Kidney (tissue), 14 donors: ENCODE measurements around the gene CD248. TPM values are rescaled to one million over a fixed set of nuclear protein-coding genes. Genes with fewer than 3 reads are reported as not detected.

Experiments
- DNase-seq, 5 donors: peaks; one replicate each; pipeline ENCODE4 v3.0.0-alpha.2; 2013 to 2020
- FAIRE-seq: peaks from 2 replicates; lab custom pipeline; 2012; peaks lifted over from hg19 to GRCh38; lab: Jason Lieb, UNC
- H3K27ac ChIP-seq, 2 donors: one replicate each; pipeline ENCODE4 v1.7.0; 2013; ENCODE audit warnings: low read depth in 2 of 2, low read length in 2 of 2, inconsistent platforms in 1 of 2
- H3K27me3 ChIP-seq: one replicate; pipeline ENCODE4 v1.7.1; 2013; ENCODE audit warnings: low read length, inconsistent platforms; ENCODE audit not compliant: control insufficient read depth, insufficient read depth
- H3K36me3 ChIP-seq, 3 donors: one replicate each; pipeline versions ENCODE4 v1.7.0 to v1.7.1; 2013; ENCODE audit warnings: low read length in 3 of 3, control low read depth in 1 of 3, inconsistent platforms in 1 of 3; ENCODE audit not compliant: insufficient read depth in 3 of 3, control insufficient read depth in 2 of 3
- H3K4me1 ChIP-seq, 3 donors: one replicate each; pipeline versions ENCODE4 v1.7.0 to v1.7.1; 2013; ENCODE audit warnings: low read length in 3 of 3, inconsistent platforms in 1 of 3, low read depth in 1 of 3; ENCODE audit not compliant: control insufficient read depth in 2 of 3, insufficient read depth in 2 of 3
- H3K4me3 ChIP-seq, 3 donors: one replicate each; pipeline versions ENCODE4 v1.7.0 to v1.8.1; 2013; ENCODE audit warnings: low read length in 3 of 3, control low read depth in 1 of 3, inconsistent platforms in 1 of 3
- H3K9ac ChIP-seq, 3 donors: one replicate each; pipeline versions ENCODE4 v1.7.0 to v1.7.1; 2013; ENCODE audit warnings: low read length in 3 of 3, control low read depth in 1 of 3, inconsistent platforms in 1 of 3
- H3K9me3 ChIP-seq, 3 donors: one replicate each; pipeline versions ENCODE4 v1.7.0 to v1.7.1; 2013; ENCODE audit warnings: low read length in 3 of 3, control low read depth in 1 of 3, inconsistent platforms in 1 of 3; ENCODE audit not compliant: control insufficient read depth in 2 of 3, insufficient read depth in 1 of 3
- intact Hi-C: fragments of 100-400 bp; cut with DNase I; formaldehyde crosslinking; loops from one replicate; pipeline ENCODE4 v1.11.1; 2022
- polyA plus RNA-seq: library from polyadenylated mRNA; stranded (reverse); fragments of 350-450 nt; fragmentation: Illumina TruSeq; extraction: RNeasy Lipid Tissue Mini Kit (QIAGEN cat#74804); gene quantifications from one replicate; pipeline ENCODE4 v1.2.3, GENCODE V29; 2014; ENCODE audit warnings: low read depth, low replicate concordance; ENCODE audit not compliant: insufficient read depth
- total RNA-seq: library from RNA; stranded (reverse); fragmentation: NEBNext Ultra II Directional; extraction: Animal tissue kit (Norgen Biotek cat#: 25700); gene quantifications from one replicate; pipeline ENCODE4 v1.2.1, GENCODE V29; 2021
- TF ChIP-seq, protein P1 (sequence below): IDR thresholded peaks from 3 replicates; pipeline ENCODE4 v1.5.1; 2012; ENCODE audit warnings: mild to moderate bottlenecking, moderate library complexity, borderline replicate concordance; ENCODE audit not compliant: insufficient read depth; ENCODE audit errors: extremely low read depth
- donor health status: control.
- donor health status: control.
- donor health status: control.
- donor health status: control.
- donor health status: control.
- donor health status: DM: yes; HTN: yes; CAD: no.
- donor health status: Normal renal cell carcinoma (clear cell type).

CD248 gene
- total and polyA plus RNA-seq, 2 donors from 2014 or later: 14.8 to 22.9 TPM

DNA sequence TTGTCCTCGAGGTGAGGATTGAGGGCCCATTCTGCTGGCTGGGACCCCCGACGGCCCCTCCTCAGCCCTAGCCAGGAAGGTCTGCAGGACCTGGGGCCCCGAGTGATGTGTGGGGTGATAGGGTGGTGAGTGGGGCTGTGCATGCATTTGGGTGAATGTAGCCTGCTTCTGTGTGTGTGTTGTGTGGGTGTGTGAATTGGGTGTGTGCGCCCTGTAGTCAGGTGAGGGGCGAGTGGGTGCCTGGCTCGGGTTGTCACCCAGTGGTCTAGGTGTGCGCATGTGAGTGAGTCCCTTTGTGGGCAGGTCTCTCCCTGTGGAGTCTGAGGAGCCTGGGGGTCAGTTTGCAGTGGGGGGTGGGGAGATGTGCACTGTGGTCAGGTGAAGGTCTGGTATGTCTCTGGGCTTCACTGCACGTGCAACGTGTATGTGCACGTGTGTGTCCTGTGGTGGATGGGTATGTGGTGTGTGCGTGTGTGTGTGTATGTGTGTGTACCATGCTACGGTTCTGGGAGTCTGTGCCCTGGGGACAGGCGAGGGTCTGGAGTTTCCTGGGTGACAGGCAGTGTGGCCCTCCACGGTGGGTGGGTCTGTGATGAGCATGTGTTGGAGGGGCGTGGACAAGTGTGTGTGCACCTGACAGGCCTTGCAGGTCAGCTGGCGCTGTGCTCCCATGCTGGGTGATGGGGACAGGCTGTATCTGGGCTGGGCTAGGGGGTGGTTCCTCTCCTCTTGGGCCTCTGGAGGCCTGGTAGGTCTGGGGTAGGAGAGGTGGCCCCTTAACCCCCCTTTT is 24.1 kb downstream of the CD248 start:
- Histone ChIP-seq H3K4me1 (peaks cover 0 to 12% (median 10%) of the 10 kb centered on the region in 3 donors), H3K9ac (no peak overlapping the region), H3K9me3 (no peaks in the 10 kb centered on the region), H3K4me3 (no peak overlapping the region), H3K36me3 (no peaks in the 10 kb centered on the region), H3K27me3 (peaks cover 16% of the 10 kb centered on the region), H3K27ac (no peak overlapping the region)
- intact Hi-C loops: no loop called here
- no peak for FAIRE-seq
- TF ChIP-seq, protein P1, sequence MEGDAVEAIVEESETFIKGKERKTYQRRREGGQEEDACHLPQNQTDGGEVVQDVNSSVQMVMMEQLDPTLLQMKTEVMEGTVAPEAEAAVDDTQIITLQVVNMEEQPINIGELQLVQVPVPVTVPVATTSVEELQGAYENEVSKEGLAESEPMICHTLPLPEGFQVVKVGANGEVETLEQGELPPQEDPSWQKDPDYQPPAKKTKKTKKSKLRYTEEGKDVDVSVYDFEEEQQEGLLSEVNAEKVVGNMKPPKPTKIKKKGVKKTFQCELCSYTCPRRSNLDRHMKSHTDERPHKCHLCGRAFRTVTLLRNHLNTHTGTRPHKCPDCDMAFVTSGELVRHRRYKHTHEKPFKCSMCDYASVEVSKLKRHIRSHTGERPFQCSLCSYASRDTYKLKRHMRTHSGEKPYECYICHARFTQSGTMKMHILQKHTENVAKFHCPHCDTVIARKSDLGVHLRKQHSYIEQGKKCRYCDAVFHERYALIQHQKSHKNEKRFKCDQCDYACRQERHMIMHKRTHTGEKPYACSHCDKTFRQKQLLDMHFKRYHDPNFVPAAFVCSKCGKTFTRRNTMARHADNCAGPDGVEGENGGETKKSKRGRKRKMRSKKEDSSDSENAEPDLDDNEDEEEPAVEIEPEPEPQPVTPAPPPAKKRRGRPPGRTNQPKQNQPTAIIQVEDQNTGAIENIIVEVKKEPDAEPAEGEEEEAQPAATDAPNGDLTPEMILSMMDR: no peak
- DNase-seq: peak in 1 of 5 donors; percentile 77

DNA sequence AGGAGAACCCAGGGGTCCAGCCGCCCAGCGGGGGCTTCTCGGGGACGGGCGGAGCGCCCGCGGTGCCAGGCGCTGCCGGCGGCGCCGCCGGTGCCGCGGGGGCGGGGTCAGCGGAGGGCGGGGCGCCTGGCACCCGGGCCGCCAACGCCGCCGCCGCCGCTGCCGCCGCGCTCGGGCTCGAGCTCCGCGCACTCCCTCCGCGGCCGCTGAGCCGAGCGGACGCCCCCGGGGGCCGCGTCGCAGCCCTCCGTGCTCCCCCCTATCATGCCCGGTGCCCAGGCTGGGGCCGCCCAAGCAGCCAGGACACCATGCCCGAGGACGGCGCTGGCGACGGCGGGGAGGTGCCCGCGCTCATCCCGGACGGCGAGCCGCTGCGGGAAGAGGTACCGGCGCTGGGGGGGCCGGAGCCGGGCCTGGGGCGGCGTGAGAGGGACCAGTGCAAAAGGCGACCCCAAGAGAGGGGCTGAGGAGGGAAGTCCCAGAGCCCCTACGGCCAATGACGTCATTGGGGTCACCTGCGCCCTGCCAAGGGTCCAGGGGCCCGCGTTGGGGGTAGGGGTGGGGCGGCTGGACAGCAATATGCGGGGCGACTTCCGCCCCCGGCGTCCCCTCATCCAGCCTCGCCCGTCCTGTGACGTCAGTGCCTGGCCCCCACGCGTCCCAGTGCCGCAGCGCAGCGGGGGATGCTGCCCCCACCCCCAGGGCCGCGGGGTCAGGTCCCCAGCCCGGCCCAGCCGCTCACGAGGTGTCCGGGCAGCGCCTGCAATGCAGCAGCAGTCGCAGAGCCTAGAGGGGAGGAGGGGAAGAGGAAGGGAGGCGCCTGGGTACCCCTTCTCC is 24.9 kb downstream of the CD248 start, which contains the start of gene TMEM151A:
Gene TMEM151A (plus strand): TSS at position 189 of the 837 bp plus-strand sequence. CDS start 120 bp downstream, at position 309.
- peaks cover 16% of the 10 kb centered on the region for H3K27me3 ChIP-seq
- H3K4me1 ChIP-seq: peaks cover 0 to 14% (median 13%) of the 10 kb centered on the region in 3 donors
- intact Hi-C loops: no loop called here
- H3K9me3 ChIP-seq: no peaks in the 10 kb centered on the region
- H3K36me3 ChIP-seq: peaks cover 0 to 3% (median 0%) of the 10 kb centered on the region in 3 donors
- H3K4me3 ChIP-seq: no peak within 1 kb of the TSS
- DNase-seq (peak in 2 of 5 donors; percentile 62 to 73), FAIRE-seq (no peak)
- TF ChIP-seq, protein P1: no peak
- H3K27ac ChIP-seq: no peak within 1 kb of the TSS
- H3K9ac ChIP-seq: no peak within 1 kb of the TSS

DNA sequence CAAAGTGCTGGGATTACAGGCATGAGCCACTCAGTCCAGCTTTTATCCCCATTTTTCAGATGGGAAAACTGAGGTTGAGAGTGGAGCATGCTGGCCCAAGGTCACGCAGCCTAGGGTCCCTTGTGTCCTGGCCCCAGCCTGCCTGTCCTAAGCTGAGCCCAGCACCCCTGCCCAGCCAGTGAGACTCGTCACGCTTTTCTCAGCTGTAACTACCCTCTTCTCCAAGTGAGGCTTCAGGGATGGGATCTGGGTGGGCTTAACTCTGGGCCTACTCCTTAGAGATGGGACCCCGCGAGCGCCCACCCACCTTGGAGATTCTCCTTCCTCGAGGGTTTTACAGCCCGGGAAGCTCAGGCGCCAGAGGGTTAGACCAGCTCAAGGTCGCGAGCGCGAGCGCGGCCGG is 25.5 kb downstream of the CD248 start:
- H3K27me3 ChIP-seq: peaks cover 16% of the 10 kb centered on the region
- FAIRE-seq (no peak), DNase-seq (peak in 1 of 5 donors; percentile 78)
- H3K4me1 ChIP-seq: peaks cover 0 to 17% (median 13%) of the 10 kb centered on the region in 3 donors
- no peak overlapping the region for H3K4me3 ChIP-seq
- TF ChIP-seq, protein P1: no peak
- intact Hi-C loops: no loop called here
- H3K36me3 ChIP-seq: peaks cover 0 to 4% (median 0%) of the 10 kb centered on the region in 3 donors
- H3K9ac ChIP-seq: no peak overlapping the region
- H3K27ac ChIP-seq: no peak overlapping the region
- no peaks in the 10 kb centered on the region for H3K9me3 ChIP-seq
